SK-N-SH (cell line): ENCODE results near the gene MIAT. TPM values are rescaled to one million over a fixed set of nuclear protein-coding genes. Genes with fewer than 3 reads are reported as not detected.
"Not testable (repeated sequence)": the region's sequence is repeated elsewhere in the genome, so short reads cannot be mapped to it uniquely, and the experiment has no call there.

ENCODE experiments used
- CTCF ChIA-PET: fragments of 300-600, 350-600 bp; formaldehyde crosslinking; extraction: SDS; loops from one replicate; lab custom pipeline; 2021; lab: Yijun Ruan, JAX
- POLR2A ChIA-PET: fragments of 350-600 bp; sonication (Branson Sonifier 250); formaldehyde crosslinking; extraction: SDS; loops from one replicate; lab custom pipeline; 2020; ENCODE audit warnings: antibody characterized with exemption, inconsistent platforms; lab: Yijun Ruan, JAX
- DNase-seq: peaks from one replicate; pipeline ENCODE4 v3.0.0; 2012
- H2AFZ ChIP-seq: fragments of 200-600 bp; sonication (generic); 2 replicates; pipeline ENCODE4 v1.8.1; 2016; ENCODE audit warnings: antibody characterized with exemption, mild to moderate bottlenecking, low read depth
- H3F3A ChIP-seq: fragments of 200-600 bp; sonication (generic); replicated peaks from 2 replicates; pipeline ENCODE3; 2016; ENCODE audit warnings: antibody characterized with exemption, mild to moderate bottlenecking; ENCODE audit not compliant: insufficient read depth
- H3K27ac ChIP-seq, 2 experiments: fragments of 200-500 bp in 1 of 2; fragments of 200-600 bp in 1 of 2; sonication (Bioruptor generic) in 1 of 2; sonication (generic), shearing (Covaris generic) in 1 of 2; 2 replicates each; pipeline versions ENCODE4 v1.5.1 to v1.6.1; 2014 to 2016; ENCODE audit warnings: low read depth in 2 of 2, inconsistent platforms in 1 of 2, low read length in 1 of 2, mild to moderate bottlenecking in 1 of 2, mixed read lengths in 1 of 2
- H3K27me3 ChIP-seq: fragments of 200-600 bp; sonication (generic), shearing (Covaris generic); 2 replicates; pipeline ENCODE4 v1.6.1; 2016; ENCODE audit warnings: mixed run types; ENCODE audit not compliant: insufficient read depth
- H3K36me3 ChIP-seq, 2 experiments: fragments of 200-500 bp in 1 of 2; fragments of 200-600 bp in 1 of 2; sonication (Bioruptor generic) in 1 of 2; sonication (generic) in 1 of 2; replicated peaks in 1 of 2; 2 replicates each; pipeline versions ENCODE3 to v1.5.1; 2014 to 2016; ENCODE audit warnings: low read length in 1 of 2, mild to moderate bottlenecking in 1 of 2; ENCODE audit not compliant: insufficient read depth in 2 of 2, control insufficient read depth in 1 of 2
- H3K4me1 ChIP-seq, 2 experiments: fragments of 200-500 bp in 1 of 2; fragments of 200-600 bp in 1 of 2; sonication (Bioruptor generic) in 1 of 2; sonication (generic), shearing (Covaris generic) in 1 of 2; 2 replicates each; pipeline versions ENCODE4 v1.5.1 to v1.6.1; 2014 to 2016; ENCODE audit warnings: low read depth in 1 of 2, low read length in 1 of 2, mixed run types in 1 of 2; ENCODE audit not compliant: insufficient read depth in 2 of 2, control insufficient read depth in 1 of 2
- H3K4me2 ChIP-seq: fragments of 200-600 bp; sonication (generic), shearing (Covaris generic); 2 replicates; pipeline ENCODE4 v1.6.1; 2017; ENCODE audit warnings: mixed run types
- H3K4me3 ChIP-seq, 2 experiments: fragments of 200-500 bp in 1 of 2; fragments of 200-600 bp in 1 of 2; sonication (Bioruptor generic) in 1 of 2; sonication (generic), shearing (Covaris generic) in 1 of 2; 2 replicates each; pipeline versions ENCODE4 v1.5.1 to v1.8.1; 2014 to 2016; ENCODE audit warnings: low read depth in 2 of 2, inconsistent platforms in 1 of 2, low read length in 1 of 2, mild to moderate bottlenecking in 1 of 2, mixed read lengths in 1 of 2, moderate library complexity in 1 of 2
- H3K79me2 ChIP-seq: fragments of 200-600 bp; sonication (generic); 2 replicates; pipeline ENCODE4 v1.8.1; 2017; ENCODE audit warnings: mild to moderate bottlenecking; ENCODE audit not compliant: insufficient read depth
- H3K9ac ChIP-seq: fragments of 200-600 bp; sonication (generic); 2 replicates; pipeline ENCODE4 v1.6.1; 2017; ENCODE audit warnings: mixed run types
- H3K9me2 ChIP-seq: fragments of 200-600 bp; sonication (generic); 2 replicates; pipeline ENCODE4 v1.6.1; 2017; ENCODE audit warnings: mixed run types
- H3K9me3 ChIP-seq: fragments of 200-600 bp; sonication (generic); 2 replicates; pipeline ENCODE4 v1.6.1; 2017; ENCODE audit warnings: mixed run types, mild to moderate bottlenecking, moderate library complexity
- H4K20me1 ChIP-seq: fragments of 200-600 bp; sonication (generic); 2 replicates; pipeline ENCODE4 v1.6.1; 2017; ENCODE audit warnings: mild to moderate bottlenecking, mixed run types; ENCODE audit not compliant: insufficient read depth
- EP300 ChIP-seq, 2 experiments: IDR thresholded peaks; 2 replicates each; pipeline versions ENCODE4 v1.4.0 to v1.6.1; 2012; ENCODE audit warnings: borderline replicate concordance in 1 of 2, low read depth in 1 of 2, low read length in 1 of 2
- GATA2 ChIP-seq: sonication (generic); formaldehyde crosslinking; IDR thresholded peaks from 2 replicates; pipeline ENCODE4 v1.5.0; 2020; ENCODE audit warnings: mild to moderate bottlenecking, missing genetic modification reagents
- IRF3 ChIP-seq: fragments of 150-350 bp; IDR thresholded peaks from 2 replicates; pipeline ENCODE4 v1.6.1; 2016; ENCODE audit warnings: mild to moderate bottlenecking, low read depth, low read length
- RAD21 ChIP-seq: IDR thresholded peaks from 2 replicates; pipeline ENCODE4 v1.6.1; 2012; ENCODE audit warnings: mild to moderate bottlenecking, low read length
- REST ChIP-seq: IDR thresholded peaks from 2 replicates; pipeline ENCODE4 v1.6.1; 2012; ENCODE audit warnings: mild to moderate bottlenecking, low read depth, low read length, moderate library complexity
- RXRA ChIP-seq: IDR thresholded peaks from 2 replicates; pipeline ENCODE4 v1.4.0; 2012; ENCODE audit warnings: low read depth, mild to moderate bottlenecking, borderline replicate concordance
- TAF1 ChIP-seq: IDR thresholded peaks from 2 replicates; pipeline ENCODE4 v1.6.1; 2012; ENCODE audit warnings: low read depth, mild to moderate bottlenecking, low read length, moderate library complexity, borderline replicate concordance
- USF1 ChIP-seq: IDR thresholded peaks from 2 replicates; pipeline ENCODE4 v1.4.0; 2012; ENCODE audit warnings: low read depth, borderline replicate concordance
- USF2 ChIP-seq: fragments of 150-350 bp; IDR thresholded peaks from 2 replicates; pipeline ENCODE4 v1.6.1; 2017; ENCODE audit warnings: antibody characterized with exemption, low read length, low read depth, borderline replicate concordance
- WGBS: methylation state at CpG from one replicate; pipeline ENCODE4 v1.1.6; 2017; ENCODE audit warnings: low lambda C conversion rate; 5-methylcytosine and 5-hydroxymethylcytosine counted together
- polyA plus RNA-seq, 3 experiments: library from polyadenylated mRNA; depleted of rRNA; stranded (reverse); fragments of >200 nt; gene quantifications; 2 replicates each; pipeline ENCODE4 v1.2.3, GENCODE V29; 2012

The MIAT gene
- polyA plus RNA-seq, 1 of the 3 experiments (the other 2 are of a cell fraction), result 5.4 TPM

- peaks cover 11 to 27% of the 10 kb centered on the region in 2 experiments for H3K4me1 ChIP-seq
- CTCF ChIA-PET, H3K9me3 ChIP-seq, H3K27ac ChIP-seq, H2AFZ ChIP-seq, POLR2A ChIA-PET, H4K20me1 ChIP-seq, H3K9me2 ChIP-seq, H3K4me3 ChIP-seq, H3K36me3 ChIP-seq, DNase-seq, H3F3A ChIP-seq, H3K79me2 ChIP-seq, H3K27me3 ChIP-seq, H3K9ac ChIP-seq, H3K4me2 ChIP-seq: not testable (repeated sequence)
- WGBS, result 48% methylated on average over 8 of the region's 10 CpGs
Measured at GRCh38 chr22:26613753-26614152, 43.6 kb upstream of the MIAT start.

GRCh38 chr22:26614322-26614721, 43.1 kb upstream of the MIAT start:
- H4K20me1 ChIP-seq, result no peaks in the 10 kb centered on the region
- no peak overlapping the region for H3K4me3 ChIP-seq
- no peaks in the 10 kb centered on the region for H3K9me3 ChIP-seq
- 80% methylated on average over 14 of the region's 14 CpGs for WGBS
- ChIA-PET CTCF (no interaction called here), POLR2A (no interaction called here)
- H3F3A ChIP-seq, result no peaks in the 10 kb centered on the region
- no peak overlapping the region for H2AFZ ChIP-seq
- TF ChIP-seq USF2 (no peak), GATA2 (no peak), EP300 (IDR thresholded peaks at IDR 0.05; ENCODE audit: borderline replicate concordance in 1 of 2, low read depth in 1 of 2, low read length in 1 of 2) (no peak), TAF1 (no peak), USF1 (no peak), IRF3 (no peak), REST (no peak), RAD21 (no peak), RXRA (no peak)
- no peak overlapping the region for H3K4me2 ChIP-seq
- H3K4me1 ChIP-seq, result peaks cover 11 to 27% of the 10 kb centered on the region in 2 experiments
- H3K9me2 ChIP-seq, result no peaks in the 10 kb centered on the region
- no peak overlapping the region for H3K9ac ChIP-seq
- no peak for DNase-seq
- H3K36me3 ChIP-seq, result no peaks in the 10 kb centered on the region
- no peak overlapping the region for H3K27ac ChIP-seq
- no peaks in the 10 kb centered on the region for H3K79me2 ChIP-seq
- H3K27me3 ChIP-seq, result no peaks in the 10 kb centered on the region; the same call in 1 of the 2 replicates
